ENCODE measurements around the gene ARHGAP32. TPM values are rescaled to one million over a fixed set of nuclear protein-coding genes. Genes with fewer than 3 reads are reported as not detected.
A peak's percentile ranks its signal among the peaks of the same experiment; 100 is the strongest.

ARHGAP32 gene
- total and polyA plus RNA-seq, 2 experiments from 2014 or later, result 4.0 to 13.0 TPM

GRCh38 chr11:129115652-129116586 lies 76.2 kb downstream of the ARHGAP32 start:
- DNase-seq (ENCODE audit: low read depth in 1 of 2, low spot score in 1 of 2), result peak in 1 of 2 donors; percentile 72
- Histone ChIP-seq H3K36me3 (no peaks in the 10 kb centered on the region), H3K9me3 (ENCODE audit: low read depth) (no peaks in the 10 kb centered on the region), H3K27ac (no peak overlapping the region), H3K27me3 (peaks cover 10% of the 10 kb centered on the region), H3K4me3 (no peak overlapping the region), H3K4me1 (ENCODE audit: low read depth) (no peaks in the 10 kb centered on the region)
- no peak for TF ChIP-seq CTCF (IDR thresholded peaks at IDR 0.05; ENCODE audit: low read depth, low read length)

- H3K27me3 ChIP-seq, result peaks cover 5% of the 10 kb centered on the region
- no peak for DNase-seq (ENCODE audit: low read depth in 1 of 2, low spot score in 1 of 2)
- no peaks in the 10 kb centered on the region for H3K9me3 ChIP-seq (ENCODE audit: low read depth)
- H3K36me3 ChIP-seq, result no peaks in the 10 kb centered on the region
- peaks cover 3% of the 10 kb centered on the region for H3K4me1 ChIP-seq (ENCODE audit: low read depth)
- H3K4me3 ChIP-seq, result no peak overlapping the region
- no peak for TF ChIP-seq CTCF (IDR thresholded peaks at IDR 0.05; ENCODE audit: low read depth, low read length)
- H3K27ac ChIP-seq, result no peak overlapping the region
Observed at GRCh38 chr11:129109701-129110100, 82.4 kb downstream of the ARHGAP32 start.

- H3K4me1 ChIP-seq (ENCODE audit: low read depth), result peaks cover 3% of the 10 kb centered on the region
- H3K27ac ChIP-seq, result no peak overlapping the region
- H3K27me3 ChIP-seq, result no peaks in the 10 kb centered on the region
- no peak overlapping the region for H3K4me3 ChIP-seq
- no peak for TF ChIP-seq CTCF (IDR thresholded peaks at IDR 0.05; ENCODE audit: low read depth, low read length)
- no peak for DNase-seq (ENCODE audit: low read depth in 1 of 2, low spot score in 1 of 2)
- no peaks in the 10 kb centered on the region for H3K9me3 ChIP-seq (ENCODE audit: low read depth)
- H3K36me3 ChIP-seq, result no peaks in the 10 kb centered on the region
Observed at GRCh38 chr11:129106788-129107187, 85.3 kb downstream of the ARHGAP32 start.

GRCh38 chr11:129102756-129103155 lies 89.4 kb downstream of the ARHGAP32 start:
- Histone ChIP-seq H3K9me3 (ENCODE audit: low read depth) (no peaks in the 10 kb centered on the region), H3K36me3 (no peaks in the 10 kb centered on the region), H3K4me3 (no peak overlapping the region), H3K27ac (no peak overlapping the region), H3K27me3 (no peaks in the 10 kb centered on the region), H3K4me1 (ENCODE audit: low read depth) (peaks cover 3% of the 10 kb centered on the region)
- no peak for DNase-seq (ENCODE audit: low read depth in 1 of 2, low spot score in 1 of 2)
- TF ChIP-seq CTCF (IDR thresholded peaks at IDR 0.05; ENCODE audit: low read depth, low read length), result no peak

- Histone ChIP-seq H3K27me3 (no peaks in the 10 kb centered on the region), H3K9me3 (ENCODE audit: low read depth) (no peaks in the 10 kb centered on the region)
Observed at GRCh38 chr11:129102225-129102624, 89.9 kb downstream of the ARHGAP32 start.

More at GRCh38 chr11:129102225-129102624, 89.9 kb downstream of the ARHGAP32 start:
- no peak for TF ChIP-seq CTCF (IDR thresholded peaks at IDR 0.05; ENCODE audit: low read depth, low read length)
- DNase-seq (ENCODE audit: low read depth in 1 of 2, low spot score in 1 of 2), result no peak
- H3K4me3 ChIP-seq, result no peak overlapping the region
- H3K4me1 ChIP-seq (ENCODE audit: low read depth), result peaks cover 3% of the 10 kb centered on the region
- H3K36me3 ChIP-seq, result no peaks in the 10 kb centered on the region
- H3K27ac ChIP-seq, result no peak overlapping the region

Measured in cardiac muscle cell (in vitro differentiated cells and primary cell).